ENCODE measurements around the gene CSNK1G2.
"Not testable (repeated sequence)": the region's sequence is repeated elsewhere in the genome, so short reads cannot be mapped to it uniquely, and the experiment has no call there.

CSNK1G2 gene

GRCh38 chr19:1988464-1988863 is 47.5 kb downstream of the CSNK1G2 start:
- not testable (repeated sequence) for DNase-seq (ENCODE audit: low read depth)

- DNase-seq (ENCODE audit: low read depth), result no peak
These were observed 48.7 kb downstream of the CSNK1G2 start for GRCh38 chr19:1989513-1990229.

DNA sequence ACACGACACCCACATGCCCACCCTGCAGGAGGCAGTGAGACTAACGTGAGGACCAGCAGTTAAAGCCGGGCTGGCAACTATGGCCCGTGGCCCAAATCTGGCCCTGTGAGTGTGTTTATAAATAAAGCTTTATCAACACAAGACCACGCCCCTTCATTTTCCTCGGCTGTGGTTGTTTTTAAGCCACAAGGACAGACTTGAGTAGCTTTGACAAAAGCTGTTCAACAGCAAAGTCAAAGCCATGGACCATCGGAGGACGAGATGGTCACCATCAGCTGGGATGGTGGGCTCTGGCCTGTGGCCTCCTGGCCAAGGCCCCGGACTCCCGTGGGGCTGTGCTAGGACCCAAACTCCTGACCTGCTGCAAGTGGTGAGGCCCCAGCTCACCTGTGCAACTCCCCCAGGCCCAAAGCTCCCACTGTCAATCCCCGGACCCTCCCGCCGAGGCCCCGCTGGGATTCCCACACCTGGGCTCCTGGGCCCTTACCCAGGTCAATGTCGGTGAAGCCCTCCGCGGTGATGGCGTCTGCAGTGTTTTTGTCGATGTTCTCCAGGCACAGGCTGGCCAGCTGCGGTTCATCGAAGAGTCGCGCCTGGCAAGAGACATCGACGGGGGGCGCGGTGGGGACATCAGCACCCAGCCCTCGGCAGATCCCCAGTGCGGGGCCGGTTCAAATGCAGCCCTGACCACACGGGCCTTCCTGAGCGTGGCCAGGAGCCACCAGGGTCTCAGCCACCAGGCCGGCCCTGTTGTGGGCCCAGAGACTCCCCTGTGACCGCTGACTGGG is 49.5 kb downstream of the CSNK1G2 start:
- DNase-seq (ENCODE audit: low read depth), result no peak

DNA sequence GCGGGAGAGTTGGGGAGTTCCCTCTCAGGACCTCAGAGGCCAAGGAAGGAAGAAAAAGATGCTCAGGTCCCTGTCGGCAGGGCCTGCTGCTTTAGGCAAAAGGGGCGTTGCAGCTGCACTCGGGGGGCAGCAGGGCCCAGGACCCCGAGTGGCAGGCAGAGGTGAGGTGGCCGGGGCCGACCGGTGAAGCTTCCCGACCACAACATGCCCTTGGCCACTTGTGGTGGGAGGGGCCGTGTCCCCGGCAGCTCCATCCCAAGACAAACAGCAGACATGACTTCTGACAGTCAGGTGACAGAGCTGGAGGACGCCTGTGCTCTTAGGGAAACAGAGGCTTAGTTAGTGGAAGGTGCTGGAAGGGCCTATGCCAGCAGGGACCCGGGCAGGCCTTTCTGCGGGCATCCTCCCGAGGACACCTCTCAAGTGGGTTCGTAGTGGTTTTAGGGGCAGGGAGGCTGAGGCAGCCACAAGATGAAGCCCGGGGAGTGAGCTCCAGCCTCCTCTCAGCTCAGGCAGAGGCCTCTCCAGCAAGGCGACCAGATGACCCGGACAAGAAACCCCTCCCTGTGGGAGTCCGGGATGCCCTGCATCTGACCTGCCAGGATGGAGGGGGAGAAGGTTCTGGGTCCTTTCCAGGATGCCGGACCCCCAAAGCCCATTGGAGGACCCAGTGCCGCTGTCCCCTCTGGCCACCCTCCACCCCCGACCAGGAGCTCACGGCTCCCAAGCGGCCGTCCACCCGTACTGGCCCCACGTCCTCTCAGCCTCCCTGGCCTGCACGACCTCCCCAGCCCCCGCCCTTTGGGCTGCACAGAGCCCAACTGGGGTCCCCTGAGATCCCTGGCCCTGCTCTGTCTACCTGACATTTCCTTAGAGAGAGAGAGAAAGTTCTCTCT is 50.3 kb downstream of the CSNK1G2 start:
- DNase-seq (ENCODE audit: low read depth), result no peak

- no peak for DNase-seq (ENCODE audit: low read depth)
These were observed 51.8 kb downstream of the CSNK1G2 start for GRCh38 chr19:1992759-1993260.

DNA sequence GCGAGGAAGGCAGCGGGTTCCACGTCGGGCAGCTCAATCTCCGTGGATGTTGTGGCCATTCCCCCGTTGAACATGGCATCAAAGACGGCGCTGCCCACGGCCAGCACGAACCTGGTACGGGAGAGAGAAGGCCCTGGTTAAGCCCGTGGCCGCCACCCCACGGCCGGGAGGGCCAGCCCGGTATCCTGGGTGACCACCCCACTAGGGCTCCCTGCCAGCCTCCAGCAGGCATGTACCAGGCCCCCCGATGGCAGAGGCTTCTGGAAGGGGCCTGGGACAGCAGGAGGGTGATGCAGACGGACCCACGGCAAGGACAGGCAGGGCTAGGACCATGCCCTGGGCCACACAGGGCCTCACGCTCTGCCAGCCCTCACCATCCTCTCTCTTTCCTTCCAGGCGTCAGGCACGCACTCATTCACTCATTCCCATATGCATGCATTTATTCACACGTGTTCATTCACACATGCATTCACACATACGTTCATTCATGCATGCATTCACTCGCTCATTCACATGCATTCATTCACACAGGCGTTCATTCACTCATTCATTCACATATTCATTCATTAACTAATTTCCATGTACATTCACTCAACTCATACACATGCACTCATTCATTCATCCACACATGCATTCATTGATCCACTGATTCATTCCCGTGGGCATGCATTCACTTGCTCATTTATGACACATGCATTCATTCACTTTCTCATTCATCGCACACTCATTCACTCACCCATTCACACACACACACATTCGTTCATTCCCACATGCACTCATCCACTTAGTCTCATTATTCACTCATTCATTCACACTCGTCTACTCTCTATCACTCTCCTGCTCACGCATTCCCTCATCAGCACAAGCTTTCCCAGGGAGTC is 56.6 kb downstream of the CSNK1G2 start:
- no peak for DNase-seq (ENCODE audit: low read depth)

- DNase-seq (ENCODE audit: low read depth), result no peak
These were observed 58.0 kb downstream of the CSNK1G2 start for GRCh38 chr19:1998712-1999708.

- DNase-seq (ENCODE audit: low read depth), result no peak
These were observed 59.0 kb downstream of the CSNK1G2 start for GRCh38 chr19:1999856-2000515.

DNA sequence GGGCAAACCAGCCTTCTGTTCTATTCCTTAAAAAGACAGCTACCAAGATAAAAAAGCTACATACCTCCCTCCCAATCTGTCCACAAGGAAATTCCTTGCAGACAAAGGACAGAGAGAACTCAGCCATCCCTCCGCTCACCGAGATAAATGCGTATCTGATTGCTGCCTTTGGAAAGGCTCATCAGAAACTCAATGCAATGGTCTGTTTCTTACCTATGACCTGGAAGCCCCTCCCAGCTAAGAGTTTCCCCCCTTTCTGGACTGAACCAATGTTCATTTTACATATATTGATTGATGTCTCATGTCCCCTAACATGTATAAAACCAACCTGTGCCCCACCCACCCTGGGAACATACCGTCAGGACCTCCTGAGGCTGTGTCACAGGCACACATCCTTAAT is 62.9 kb downstream of the CSNK1G2 start:
- no peak for DNase-seq (ENCODE audit: low read depth)

DNA sequence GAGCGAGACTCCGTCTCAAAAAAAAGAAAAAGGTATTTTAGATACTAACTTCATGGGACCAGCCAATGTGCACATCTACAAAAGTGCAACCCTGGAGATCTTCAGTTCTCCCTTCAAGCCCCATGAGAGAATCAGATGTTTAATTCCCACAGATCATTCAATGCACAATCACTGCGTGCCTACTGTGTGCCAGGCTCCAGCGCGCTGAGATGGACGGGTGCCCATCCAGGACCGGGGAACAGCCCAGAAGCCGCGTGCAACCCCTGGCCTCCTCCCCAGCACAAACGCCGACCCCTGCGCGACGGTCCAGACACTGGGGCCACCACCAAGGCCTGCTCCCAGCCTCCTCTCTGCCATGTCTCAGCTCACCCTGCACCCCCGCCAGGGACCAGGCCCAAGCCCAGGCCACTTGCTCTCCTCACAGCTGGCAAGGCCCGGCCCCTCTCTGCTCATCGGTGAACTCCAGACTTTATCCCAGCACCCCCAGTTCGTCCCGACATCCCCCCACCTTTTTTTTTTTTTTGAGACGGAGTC is 69.2 kb downstream of the CSNK1G2 start:
- no peak for DNase-seq (ENCODE audit: low read depth)

GRCh38 chr19:2011169-2011568 is 70.2 kb downstream of the CSNK1G2 start:
- no peak for DNase-seq (ENCODE audit: low read depth)

DNA sequence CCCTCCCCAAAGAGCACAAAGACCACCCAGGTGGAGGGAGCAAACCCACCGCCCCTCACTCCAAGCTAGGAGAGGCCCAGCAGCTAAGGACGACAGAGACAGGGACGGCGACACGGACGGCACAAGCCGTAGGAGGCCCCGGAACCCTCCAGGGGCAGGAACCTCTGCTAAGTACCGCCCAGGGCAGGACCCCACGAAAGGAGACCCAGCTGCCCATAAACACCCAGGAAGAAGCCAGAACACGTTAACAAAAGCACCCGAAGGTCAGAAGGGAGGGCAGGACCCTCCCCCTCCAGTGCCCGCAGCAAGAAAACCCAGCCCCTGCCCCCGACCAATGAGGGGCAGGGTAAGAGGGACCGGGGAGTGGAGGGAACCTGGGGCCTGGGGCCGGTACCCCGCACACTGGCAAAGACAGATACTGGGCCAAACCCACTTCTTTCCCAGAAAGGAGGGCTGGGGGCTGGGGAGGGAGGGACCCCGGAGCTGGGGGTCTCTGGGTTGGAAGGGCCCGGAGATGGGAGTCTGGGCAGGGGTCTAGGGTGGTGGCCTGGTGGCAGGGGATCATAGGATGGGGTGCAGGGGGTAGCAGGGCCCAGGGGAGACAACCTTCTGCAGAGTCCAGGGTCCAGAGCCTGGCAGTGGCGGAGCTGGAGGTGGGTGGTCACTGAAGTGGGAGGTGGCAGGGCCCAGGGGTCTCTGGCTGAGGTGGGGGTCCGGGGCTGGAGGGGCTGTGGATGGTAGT is 72.1 kb downstream of the CSNK1G2 start:
- DNase-seq (ENCODE audit: low read depth), result no peak

- DNase-seq (ENCODE audit: low read depth), result no peak
These were observed 72.7 kb downstream of the CSNK1G2 start for GRCh38 chr19:2013683-2013961.

GRCh38 chr19:2014131-2014571 is 73.2 kb downstream of the CSNK1G2 start:
- no peak for DNase-seq (ENCODE audit: low read depth)

- no peak for DNase-seq (ENCODE audit: low read depth)
These were observed 74.0 kb downstream of the CSNK1G2 start for GRCh38 chr19:2014731-2015607.

GRCh38 chr19:2015608-2015950 is 74.6 kb downstream of the CSNK1G2 start, which contains the start of gene BTBD2:
TSS of gene BTBD2 (minus strand) at chr19:2015714. CDS start at chr19:2015703, 11 bp downstream.
- peak; percentile 38 for DNase-seq (ENCODE audit: low read depth)

DNA sequence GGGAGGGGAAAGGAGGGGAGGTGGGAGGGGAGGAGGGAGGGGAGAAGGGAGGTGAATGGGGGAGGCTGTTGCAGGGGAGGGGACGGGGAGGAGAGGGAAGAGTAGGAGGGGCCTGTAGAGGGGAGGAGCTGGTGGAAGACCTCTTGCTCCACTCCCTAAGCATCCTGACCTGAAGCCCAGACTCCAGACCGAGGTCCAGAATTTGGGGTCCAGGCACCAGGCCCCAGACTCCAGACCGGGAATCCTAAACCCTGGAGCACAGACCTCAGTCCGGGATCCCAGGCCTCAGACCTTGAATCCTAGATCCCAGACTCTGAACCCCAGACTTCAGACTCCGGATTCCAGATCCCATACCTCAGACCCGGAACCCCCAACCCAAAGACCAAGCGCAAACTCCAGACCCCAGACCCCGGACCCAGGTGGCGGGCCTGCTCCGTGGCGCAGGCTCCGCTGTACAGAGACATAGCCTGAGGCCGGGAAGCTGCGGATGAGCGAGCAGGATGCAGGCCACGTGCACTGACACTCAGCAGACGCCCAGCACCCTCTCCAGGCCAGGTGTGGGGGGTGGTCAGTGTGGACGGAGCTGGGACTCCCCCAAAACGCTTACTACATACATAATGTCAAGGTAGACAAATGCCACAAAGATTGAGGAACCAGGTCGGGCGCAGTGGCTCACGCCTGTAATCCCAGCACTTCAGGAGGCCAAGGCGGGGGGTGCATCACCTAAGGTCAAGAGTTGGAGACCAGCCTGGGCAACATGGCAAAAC is 75.3 kb downstream of the CSNK1G2 start:
- DNase-seq (ENCODE audit: low read depth), result peak; percentile 22

Data from stimulated activated CD8-positive, alpha-beta memory T cell treated with anti-CD3 and anti-CD28 coated beads, Interleukin-12 subunit alpha, Interleukin-12 subunit beta, amount 100 ng/mL, for 4 hours (primary cell).